MG63 (cell line): ENCODE measurements around the gene FAM47C. TPM values are rescaled to one million over a fixed set of nuclear protein-coding genes. Genes with fewer than 3 reads are reported as not detected.
"Not testable (repeated sequence)": the region's sequence is repeated elsewhere in the genome, so short reads cannot be mapped to it uniquely, and the experiment has no call there.

ENCODE experiments used
- DNase-seq: peaks from one replicate; pipeline ENCODE4 v3.0.0-alpha.2; 2020
- H3K27me3 ChIP-seq: fragments of 250-450 bp; sonication (Bioruptor Pico); 2 replicates; pipeline ENCODE4 v1.5.1; 2020; ENCODE audit warnings: mild to moderate bottlenecking, moderate library complexity
- H3K36me3 ChIP-seq: fragments of 250-450 bp; sonication (Bioruptor Pico); 2 replicates; pipeline ENCODE4 v1.5.1; 2020; ENCODE audit warnings: mild to moderate bottlenecking, moderate library complexity
- H3K4me3 ChIP-seq: fragments of 250-450 bp; sonication (Bioruptor Pico); 2 replicates; pipeline ENCODE4 v1.5.1; 2020; ENCODE audit warnings: mild to moderate bottlenecking, moderate library complexity
- H3K9me3 ChIP-seq: fragments of 250-450 bp; sonication (Bioruptor Pico); 2 replicates; pipeline ENCODE4 v1.5.1; 2020; ENCODE audit warnings: mild to moderate bottlenecking, moderate library complexity
- total RNA-seq: library from RNA; depleted of rRNA; stranded (reverse); fragments of >200 nt; shearing (Covaris generic); gene quantifications from 2 replicates; pipeline ENCODE4 v1.2.3, GENCODE V29; 2014; ENCODE audit warnings: low replicate concordance

Gene FAM47C
- total RNA-seq, 1 experiment from 2014 or later = not detected

- no peak for DNase-seq
- Histone ChIP-seq H3K36me3 (no peaks in the 10 kb centered on the region), H3K9me3 (no peaks in the 10 kb centered on the region), H3K27me3 (no peaks in the 10 kb centered on the region), H3K4me3 (no peak overlapping the region)
Measured at GRCh38 chrX:37047776-37048175, 39.6 kb downstream of the FAM47C start.

- H3K27me3 ChIP-seq, DNase-seq, H3K4me3 ChIP-seq, H3K36me3 ChIP-seq, H3K9me3 ChIP-seq: not testable (repeated sequence)
Measured at GRCh38 chrX:37057572-37057971, 49.4 kb downstream of the FAM47C start.

GRCh38 chrX:37060999-37061398 is 52.8 kb downstream of the FAM47C start:
- Histone ChIP-seq H3K9me3 (no peaks in the 10 kb centered on the region), H3K36me3 (no peaks in the 10 kb centered on the region), H3K27me3 (no peaks in the 10 kb centered on the region), H3K4me3 (no peak overlapping the region)
- DNase-seq = no peak
